SK-N-SH (cell line): ENCODE data around the gene PIGX.

Source experiments
- FOXJ3 ChIP-seq: sonication (generic); formaldehyde crosslinking; IDR thresholded peaks from 2 replicates; pipeline ENCODE4 v1.5.1; 2020; ENCODE audit warnings: mild to moderate bottlenecking, missing genetic modification reagents
- MXI1 ChIP-seq: IDR thresholded peaks from 2 replicates; pipeline ENCODE4 v1.6.1; 2012; ENCODE audit warnings: mild to moderate bottlenecking, low read depth, low read length, improper control_type of control experiment
- POLR2AphosphoS5 ChIP-seq: IDR thresholded peaks from 2 replicates; pipeline ENCODE4 v1.6.1; 2012; ENCODE audit warnings: low read depth, low read length
- RAD21 ChIP-seq: IDR thresholded peaks from 2 replicates; pipeline ENCODE4 v1.6.1; 2012; ENCODE audit warnings: mild to moderate bottlenecking, low read length
- RXRA ChIP-seq: IDR thresholded peaks from 2 replicates; pipeline ENCODE4 v1.4.0; 2012; ENCODE audit warnings: low read depth, mild to moderate bottlenecking, borderline replicate concordance
- TAF1 ChIP-seq: IDR thresholded peaks from 2 replicates; pipeline ENCODE4 v1.6.1; 2012; ENCODE audit warnings: low read depth, mild to moderate bottlenecking, low read length, moderate library complexity, borderline replicate concordance
- TF ChIP-seq, protein P1 (sequence below): fragments of 200-600 bp; sonication (generic); IDR thresholded peaks from 2 replicates; pipeline ENCODE4 v1.6.1; 2017; ENCODE audit warnings: antibody characterized with exemption, mild to moderate bottlenecking, moderate library complexity
- TF ChIP-seq, protein P2 (sequence below): IDR thresholded peaks from 2 replicates; pipeline ENCODE4 v1.4.0; 2012; ENCODE audit warnings: low read depth, borderline replicate concordance
- TF ChIP-seq, protein P3 (sequence below): IDR thresholded peaks from 2 replicates; pipeline ENCODE4 v1.4.0; 2012; ENCODE audit warnings: low read depth

DNA sequence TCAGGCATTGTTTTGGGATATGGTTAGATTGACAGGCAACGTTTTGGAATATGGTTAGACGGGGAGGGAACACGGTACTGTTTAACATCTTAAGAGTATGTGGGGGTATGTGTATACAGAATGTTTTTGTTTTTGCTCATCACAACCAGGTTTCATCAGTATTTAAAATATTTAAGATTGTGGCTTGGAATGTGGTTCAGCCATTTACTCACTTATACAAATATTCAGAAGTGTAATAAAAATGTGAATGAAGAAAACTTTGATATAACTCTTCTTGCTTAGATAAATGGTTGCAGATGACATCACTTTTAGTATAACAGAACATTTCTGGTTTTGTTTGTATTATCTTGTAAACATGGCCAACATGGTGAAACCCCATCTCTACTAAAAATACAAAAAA is 23.6 kb downstream of the PIGX start:
- TF ChIP-seq POLR2AphosphoS5: no peak
- TF ChIP-seq, protein P1, sequence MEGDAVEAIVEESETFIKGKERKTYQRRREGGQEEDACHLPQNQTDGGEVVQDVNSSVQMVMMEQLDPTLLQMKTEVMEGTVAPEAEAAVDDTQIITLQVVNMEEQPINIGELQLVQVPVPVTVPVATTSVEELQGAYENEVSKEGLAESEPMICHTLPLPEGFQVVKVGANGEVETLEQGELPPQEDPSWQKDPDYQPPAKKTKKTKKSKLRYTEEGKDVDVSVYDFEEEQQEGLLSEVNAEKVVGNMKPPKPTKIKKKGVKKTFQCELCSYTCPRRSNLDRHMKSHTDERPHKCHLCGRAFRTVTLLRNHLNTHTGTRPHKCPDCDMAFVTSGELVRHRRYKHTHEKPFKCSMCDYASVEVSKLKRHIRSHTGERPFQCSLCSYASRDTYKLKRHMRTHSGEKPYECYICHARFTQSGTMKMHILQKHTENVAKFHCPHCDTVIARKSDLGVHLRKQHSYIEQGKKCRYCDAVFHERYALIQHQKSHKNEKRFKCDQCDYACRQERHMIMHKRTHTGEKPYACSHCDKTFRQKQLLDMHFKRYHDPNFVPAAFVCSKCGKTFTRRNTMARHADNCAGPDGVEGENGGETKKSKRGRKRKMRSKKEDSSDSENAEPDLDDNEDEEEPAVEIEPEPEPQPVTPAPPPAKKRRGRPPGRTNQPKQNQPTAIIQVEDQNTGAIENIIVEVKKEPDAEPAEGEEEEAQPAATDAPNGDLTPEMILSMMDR: no peak
- TF ChIP-seq, protein P2, sequence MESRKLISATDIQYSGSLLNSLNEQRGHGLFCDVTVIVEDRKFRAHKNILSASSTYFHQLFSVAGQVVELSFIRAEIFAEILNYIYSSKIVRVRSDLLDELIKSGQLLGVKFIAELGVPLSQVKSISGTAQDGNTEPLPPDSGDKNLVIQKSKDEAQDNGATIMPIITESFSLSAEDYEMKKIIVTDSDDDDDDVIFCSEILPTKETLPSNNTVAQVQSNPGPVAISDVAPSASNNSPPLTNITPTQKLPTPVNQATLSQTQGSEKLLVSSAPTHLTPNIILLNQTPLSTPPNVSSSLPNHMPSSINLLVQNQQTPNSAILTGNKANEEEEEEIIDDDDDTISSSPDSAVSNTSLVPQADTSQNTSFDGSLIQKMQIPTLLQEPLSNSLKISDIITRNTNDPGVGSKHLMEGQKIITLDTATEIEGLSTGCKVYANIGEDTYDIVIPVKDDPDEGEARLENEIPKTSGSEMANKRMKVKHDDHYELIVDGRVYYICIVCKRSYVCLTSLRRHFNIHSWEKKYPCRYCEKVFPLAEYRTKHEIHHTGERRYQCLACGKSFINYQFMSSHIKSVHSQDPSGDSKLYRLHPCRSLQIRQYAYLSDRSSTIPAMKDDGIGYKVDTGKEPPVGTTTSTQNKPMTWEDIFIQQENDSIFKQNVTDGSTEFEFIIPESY: no peak
- TF ChIP-seq RAD21: no peak
- no peak for TF ChIP-seq FOXJ3 (CRISPR knock-in tag)
- no peak for TF ChIP-seq MXI1
- TF ChIP-seq, protein P3, sequence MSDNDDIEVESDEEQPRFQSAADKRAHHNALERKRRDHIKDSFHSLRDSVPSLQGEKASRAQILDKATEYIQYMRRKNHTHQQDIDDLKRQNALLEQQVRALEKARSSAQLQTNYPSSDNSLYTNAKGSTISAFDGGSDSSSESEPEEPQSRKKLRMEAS: no peak
- no peak for TF ChIP-seq RXRA
- no peak for TF ChIP-seq TAF1
